DND-41 (cell line): ENCODE measurements around the gene CACNA1H.

ENCODE experiments used
- ATAC-seq: fragments of 200-7000 bp; cut with Tn5 transposase; 3 replicates; pipeline ENCODE4 v1.9.1; 2021; ENCODE audit warnings: low read depth; ENCODE audit not compliant: insufficient read depth
- DNase-seq: peaks from one replicate; pipeline ENCODE4 v3.0.0-alpha.2; 2020
- H2AFZ ChIP-seq: 2 replicates; pipeline ENCODE4 v1.6.0; 2012; ENCODE audit warnings: low read depth, low read length
- H3K27ac ChIP-seq: 2 replicates; pipeline ENCODE4 v1.5.1; 2012; ENCODE audit warnings: low read length, inconsistent platforms
- H3K27me3 ChIP-seq: fragments of 200-600 bp; sonication (generic); 2 replicates; pipeline ENCODE4 v1.6.0; 2012; ENCODE audit warnings: low read length, mild to moderate bottlenecking, inconsistent platforms; ENCODE audit not compliant: insufficient read depth, poor library complexity
- H3K36me3 ChIP-seq: 2 replicates; pipeline ENCODE4 v1.5.1; 2012; ENCODE audit warnings: low read length, inconsistent platforms; ENCODE audit not compliant: insufficient read depth
- H3K4me1 ChIP-seq: 2 replicates; pipeline ENCODE4 v1.5.1; 2012; ENCODE audit warnings: mild to moderate bottlenecking, low read length; ENCODE audit not compliant: insufficient read depth
- H3K4me2 ChIP-seq: 2 replicates; pipeline ENCODE4 v1.6.0; 2012; ENCODE audit warnings: mild to moderate bottlenecking, moderate library complexity, low read length, inconsistent platforms; ENCODE audit not compliant: insufficient read depth
- H3K4me3 ChIP-seq, 2 experiments: fragments of 200-600 bp in 1 of 2; shearing (Covaris generic) in 1 of 2; 2 replicates each; pipeline ENCODE4 v1.5.1; 2012 to 2016; ENCODE audit warnings: inconsistent platforms in 2 of 2, low read length in 2 of 2, mild to moderate bottlenecking in 2 of 2, low read depth in 1 of 2, moderate library complexity in 1 of 2
- H3K79me2 ChIP-seq: 2 replicates; pipeline ENCODE4 v1.6.0; 2012; ENCODE audit warnings: low read length, inconsistent platforms; ENCODE audit not compliant: insufficient read depth
- H3K9ac ChIP-seq: 2 replicates; pipeline ENCODE4 v1.6.0; 2012; ENCODE audit warnings: low read depth, mild to moderate bottlenecking, inconsistent platforms, low read length, moderate library complexity
- H3K9me3 ChIP-seq: 2 replicates; pipeline ENCODE4 v1.5.1; 2012; ENCODE audit warnings: low read length, moderate library complexity, mild to moderate bottlenecking, inconsistent platforms; ENCODE audit not compliant: insufficient read depth, severe bottlenecking
- H4K20me1 ChIP-seq: 2 replicates; pipeline ENCODE4 v1.6.0; 2012; ENCODE audit warnings: low read length; ENCODE audit not compliant: insufficient read depth
- EZH2 ChIP-seq: IDR thresholded peaks from 3 replicates; pipeline ENCODE4 v1.6.1; 2012; ENCODE audit warnings: borderline replicate concordance, low read depth, mild to moderate bottlenecking, moderate library complexity, low read length, inconsistent platforms; ENCODE audit not compliant: severe bottlenecking
- TF ChIP-seq, protein P1 (sequence below): IDR thresholded peaks from 2 replicates; pipeline ENCODE4 v1.5.1; 2012; ENCODE audit warnings: borderline replicate concordance, low read length, moderate library complexity, mild to moderate bottlenecking; ENCODE audit not compliant: poor library complexity, severe bottlenecking; ENCODE audit errors: extremely low read depth

Gene CACNA1H

DNA sequence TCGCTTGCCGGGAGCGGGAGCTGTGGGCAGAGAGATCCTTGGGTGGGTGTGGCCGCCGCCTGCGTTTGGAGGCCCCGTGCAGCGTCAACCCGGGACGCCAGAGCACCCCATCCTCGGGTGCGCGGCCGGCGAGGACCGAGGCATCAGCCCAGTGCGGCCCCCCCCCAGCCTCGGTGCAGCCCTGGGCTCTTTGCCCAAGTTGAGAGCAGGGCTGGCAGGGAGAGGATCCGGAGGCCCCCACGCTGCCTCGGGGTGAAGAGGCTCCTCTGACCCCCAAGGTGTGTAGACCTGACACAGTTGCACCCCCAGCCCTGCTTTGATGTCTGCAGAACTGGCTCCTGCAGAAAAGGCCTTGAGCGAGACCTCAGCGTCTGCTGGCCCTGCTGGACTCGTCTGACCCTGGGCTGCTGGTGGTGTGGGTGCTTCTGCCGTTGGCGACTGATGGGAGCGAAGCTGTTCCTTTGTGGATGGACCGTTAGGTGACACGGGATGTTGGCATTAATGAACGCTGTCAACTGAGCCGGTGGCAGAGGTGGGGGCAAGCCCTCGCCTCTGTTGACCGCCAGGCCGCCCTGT is 8.0 kb downstream of the CACNA1H start:
- Histone ChIP-seq H3K79me2 (no peaks in the 10 kb centered on the region), H3K36me3 (no peaks in the 10 kb centered on the region), H3K9me3 (no peaks in the 10 kb centered on the region), H3K4me3 (no peak overlapping the region), H3K4me2 (no peak overlapping the region), H3K27ac (no peak overlapping the region), H3K4me1 (no peaks in the 10 kb centered on the region), H3K27me3 (no peaks in the 10 kb centered on the region), H4K20me1 (no peaks in the 10 kb centered on the region), H2AFZ (no peak overlapping the region), H3K9ac (no peak overlapping the region)
- ATAC-seq, result no peak
- no peak for DNase-seq
- TF ChIP-seq, protein P1, sequence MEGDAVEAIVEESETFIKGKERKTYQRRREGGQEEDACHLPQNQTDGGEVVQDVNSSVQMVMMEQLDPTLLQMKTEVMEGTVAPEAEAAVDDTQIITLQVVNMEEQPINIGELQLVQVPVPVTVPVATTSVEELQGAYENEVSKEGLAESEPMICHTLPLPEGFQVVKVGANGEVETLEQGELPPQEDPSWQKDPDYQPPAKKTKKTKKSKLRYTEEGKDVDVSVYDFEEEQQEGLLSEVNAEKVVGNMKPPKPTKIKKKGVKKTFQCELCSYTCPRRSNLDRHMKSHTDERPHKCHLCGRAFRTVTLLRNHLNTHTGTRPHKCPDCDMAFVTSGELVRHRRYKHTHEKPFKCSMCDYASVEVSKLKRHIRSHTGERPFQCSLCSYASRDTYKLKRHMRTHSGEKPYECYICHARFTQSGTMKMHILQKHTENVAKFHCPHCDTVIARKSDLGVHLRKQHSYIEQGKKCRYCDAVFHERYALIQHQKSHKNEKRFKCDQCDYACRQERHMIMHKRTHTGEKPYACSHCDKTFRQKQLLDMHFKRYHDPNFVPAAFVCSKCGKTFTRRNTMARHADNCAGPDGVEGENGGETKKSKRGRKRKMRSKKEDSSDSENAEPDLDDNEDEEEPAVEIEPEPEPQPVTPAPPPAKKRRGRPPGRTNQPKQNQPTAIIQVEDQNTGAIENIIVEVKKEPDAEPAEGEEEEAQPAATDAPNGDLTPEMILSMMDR, result no peak
- no peak for TF ChIP-seq EZH2

DNA sequence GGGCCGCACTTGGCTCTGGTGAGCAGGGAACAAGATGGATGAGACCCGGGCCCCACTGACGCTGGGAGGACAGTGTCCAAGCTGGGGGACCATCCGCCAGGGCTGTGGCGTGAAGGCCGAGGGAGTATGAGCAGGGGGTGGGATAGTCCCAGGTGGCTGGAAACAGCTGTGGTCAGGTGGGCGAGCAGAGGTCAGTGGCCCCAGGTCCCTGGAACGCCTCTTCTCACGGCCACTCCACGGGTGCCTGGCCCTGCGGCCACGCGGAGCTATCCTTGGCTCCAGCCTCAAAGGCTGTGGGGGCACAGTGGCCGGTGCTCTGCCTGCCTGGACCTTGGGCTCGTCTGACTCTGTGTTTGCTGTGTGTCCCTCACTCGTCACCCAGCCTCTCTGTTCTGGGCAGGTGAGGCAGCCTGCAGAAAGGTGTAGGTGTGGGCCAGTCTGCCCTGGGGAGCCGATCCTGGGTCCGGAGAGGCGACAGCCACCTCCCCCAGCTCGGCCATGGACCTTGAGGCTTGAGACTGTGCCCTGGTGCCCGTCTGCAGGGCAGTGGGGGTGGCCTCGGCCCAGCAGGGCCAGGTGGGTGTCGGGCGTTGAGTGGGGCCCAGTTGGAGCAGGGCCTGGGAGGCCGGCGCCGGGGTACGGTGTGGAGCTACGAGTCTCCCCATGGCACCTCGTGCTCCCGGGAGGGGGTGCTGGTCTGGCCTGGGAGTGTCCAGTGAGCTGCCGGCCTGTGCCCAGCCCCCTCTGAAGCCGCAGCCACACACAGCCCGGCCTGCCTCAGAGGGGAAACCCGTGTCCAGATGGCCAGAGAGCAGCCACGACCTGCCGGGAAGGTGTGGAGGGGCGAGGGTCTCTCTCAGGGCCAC is 10.0 kb downstream of the CACNA1H start:
- Histone ChIP-seq H3K27ac (no peak overlapping the region), H3K27me3 (no peaks in the 10 kb centered on the region), H2AFZ (no peak overlapping the region), H3K79me2 (no peaks in the 10 kb centered on the region), H3K4me3 (no peak overlapping the region), H4K20me1 (peaks cover 10% of the 10 kb centered on the region; the same call in 1 of the 2 replicates), H3K4me1 (no peaks in the 10 kb centered on the region), H3K9me3 (no peaks in the 10 kb centered on the region), H3K4me2 (no peak overlapping the region), H3K36me3 (no peaks in the 10 kb centered on the region), H3K9ac (no peak overlapping the region)
- ATAC-seq (no peak), DNase-seq (no peak)
- no peak for TF ChIP-seq EZH2
- TF ChIP-seq, protein P1, result no peak

DNA sequence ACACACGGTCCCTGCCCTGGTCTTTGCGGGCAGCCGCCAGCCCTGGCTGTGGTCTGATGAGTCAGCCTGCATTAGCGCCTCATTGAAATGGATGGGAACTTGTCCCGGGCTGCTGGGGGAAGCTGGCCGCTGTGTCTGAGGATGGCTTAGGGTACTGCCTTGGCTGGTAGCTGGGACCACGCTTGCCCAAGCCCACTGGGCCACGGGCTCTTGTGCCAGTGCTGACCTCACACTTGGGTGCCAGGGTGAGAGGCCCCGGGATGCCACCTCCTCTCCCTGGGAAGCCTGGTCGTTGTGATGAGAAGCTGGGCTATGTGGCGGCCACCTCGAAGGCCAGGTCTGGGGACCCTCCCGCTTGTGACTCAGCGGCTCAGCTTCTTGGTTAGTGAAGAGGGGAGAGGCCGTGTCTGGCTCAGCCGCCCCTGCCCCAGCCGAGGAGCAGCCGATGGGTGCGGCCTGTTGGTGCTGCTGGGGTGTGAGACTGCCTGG is 10.7 kb downstream of the CACNA1H start:
- Histone ChIP-seq H3K4me3 (no peak overlapping the region), H3K4me1 (no peaks in the 10 kb centered on the region), H3K79me2 (no peaks in the 10 kb centered on the region), H3K36me3 (no peaks in the 10 kb centered on the region), H4K20me1 (peaks cover 11% of the 10 kb centered on the region; the same call in 1 of the 2 replicates), H3K27ac (no peak overlapping the region), H3K9ac (no peak overlapping the region), H3K27me3 (no peaks in the 10 kb centered on the region), H3K9me3 (no peaks in the 10 kb centered on the region), H3K4me2 (no peak overlapping the region), H2AFZ (no peak overlapping the region)
- DNase-seq (no peak), ATAC-seq (no peak)
- no peak for TF ChIP-seq EZH2
- TF ChIP-seq, protein P1, result no peak
